DOHH2 (cell line): ENCODE data around the gene HBA2.

Experiments used
- H3F3A ChIP-seq: fragments of 200-600 bp; sonication (generic), shearing (Covaris generic); 2 replicates; pipeline ENCODE4 v1.6.0; 2016; ENCODE audit warnings: antibody characterized with exemption, mild to moderate bottlenecking; ENCODE audit not compliant: control insufficient read depth, insufficient read depth
- H3K27ac ChIP-seq: fragments of 200-600 bp; sonication (generic); 2 replicates; pipeline ENCODE4 v1.5.1; 2014; ENCODE audit warnings: low read depth, mild to moderate bottlenecking, low read length, moderate library complexity
- H3K27me3 ChIP-seq: fragments of 200-600 bp; sonication (generic); 2 replicates; pipeline ENCODE4 v1.6.1; 2014; ENCODE audit warnings: mild to moderate bottlenecking, low read length, mixed read lengths; ENCODE audit not compliant: control insufficient read depth
- H3K36me3 ChIP-seq: fragments of 200-600 bp; sonication (generic); 2 replicates; pipeline ENCODE4 v1.6.1; 2014; ENCODE audit warnings: mild to moderate bottlenecking, low read length, moderate library complexity, mixed read lengths; ENCODE audit not compliant: control insufficient read depth
- H3K4me1 ChIP-seq: fragments of 200-600 bp; sonication (generic); 2 replicates; pipeline ENCODE4 v1.6.1; 2014; ENCODE audit warnings: mild to moderate bottlenecking, low read length, mixed read lengths; ENCODE audit not compliant: control insufficient read depth
- H3K4me2 ChIP-seq: fragments of 200-600 bp; sonication (generic); 2 replicates; pipeline ENCODE4 v1.6.0; 2014; ENCODE audit warnings: mild to moderate bottlenecking, low read length, moderate library complexity
- H3K4me3 ChIP-seq: fragments of 200-600 bp; sonication (generic); 2 replicates; pipeline ENCODE4 v1.5.1; 2014; ENCODE audit warnings: mild to moderate bottlenecking, low read length, mixed read lengths
- H3K79me2 ChIP-seq: fragments of 200-600 bp; sonication (generic); 2 replicates; pipeline ENCODE4 v1.6.1; 2014; ENCODE audit warnings: mild to moderate bottlenecking, low read length, mixed read lengths; ENCODE audit not compliant: control insufficient read depth
- H3K9me2 ChIP-seq: fragments of 200-600 bp; sonication (generic); replicated peaks from 2 replicates; pipeline ENCODE4 v1.6.1; 2014; ENCODE audit warnings: mild to moderate bottlenecking, low read length, mixed read lengths; ENCODE audit not compliant: control insufficient read depth
- H3K9me3 ChIP-seq: fragments of 200-600 bp; sonication (generic); 2 replicates; pipeline ENCODE4 v1.6.1; 2014; ENCODE audit warnings: antibody characterized with exemption, low read length, mixed read lengths; ENCODE audit not compliant: control insufficient read depth, insufficient read depth
- H4K20me1 ChIP-seq: fragments of 200-600 bp; sonication (generic); 2 replicates; pipeline ENCODE4 v1.6.0; 2014; ENCODE audit warnings: low read depth, mild to moderate bottlenecking, antibody characterized with exemption, low read length, moderate library complexity; ENCODE audit not compliant: control insufficient read depth, insufficient read depth
- CTCF ChIP-seq: fragments of 200-600 bp; sonication (generic); IDR thresholded peaks from one replicate; pipeline ENCODE4 v1.5.1; 2014; ENCODE audit warnings: antibody characterized with exemption, mild to moderate bottlenecking, low read depth, low read length; ENCODE audit not compliant: poor library complexity, severe bottlenecking
- EZH2phosphoT487 ChIP-seq: fragments of 200-600 bp; sonication (generic); IDR thresholded peaks from 2 replicates; pipeline ENCODE4 v1.6.1; 2017; ENCODE audit warnings: borderline replicate concordance, mild to moderate bottlenecking, antibody characterized with exemption, low read length, moderate library complexity, mixed read lengths

HBA2 gene

DNA sequence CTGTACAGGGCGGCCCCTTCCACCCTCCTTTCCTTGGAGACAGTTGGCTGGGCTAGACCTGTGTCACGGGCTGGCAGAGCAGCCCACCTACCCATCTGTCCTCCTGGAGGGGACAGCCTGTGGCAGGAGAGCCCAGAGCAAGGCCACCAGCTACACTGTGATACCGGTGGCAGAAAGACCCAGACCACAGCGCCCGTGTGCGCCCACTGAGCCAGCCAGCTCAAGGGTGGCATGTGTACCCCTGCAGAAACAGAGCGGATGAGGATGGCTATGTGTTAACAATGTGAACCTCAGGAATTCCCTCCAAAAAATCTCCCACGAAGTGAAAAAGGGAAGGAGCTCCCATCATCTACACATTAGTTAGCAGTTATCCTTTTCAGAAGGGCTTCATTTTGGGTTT lies 14.7 kb downstream of the HBA2 start:
- H3K9me2 ChIP-seq, result no peaks in the 10 kb centered on the region
- no peaks in the 10 kb centered on the region for H3K79me2 ChIP-seq
- peaks cover 45% of the 10 kb centered on the region for H3K36me3 ChIP-seq
- H3K4me1 ChIP-seq, result no peaks in the 10 kb centered on the region
- no peak overlapping the region for H3K4me3 ChIP-seq
- no peaks in the 10 kb centered on the region for H3K9me3 ChIP-seq
- no peak overlapping the region for H3K4me2 ChIP-seq
- peaks cover 11% of the 10 kb centered on the region for H3F3A ChIP-seq
- no peak for TF ChIP-seq CTCF
- no peak for TF ChIP-seq EZH2phosphoT487
- no peaks in the 10 kb centered on the region for H4K20me1 ChIP-seq
- no peak overlapping the region for H3K27ac ChIP-seq
- H3K27me3 ChIP-seq, result no peaks in the 10 kb centered on the region

DNA sequence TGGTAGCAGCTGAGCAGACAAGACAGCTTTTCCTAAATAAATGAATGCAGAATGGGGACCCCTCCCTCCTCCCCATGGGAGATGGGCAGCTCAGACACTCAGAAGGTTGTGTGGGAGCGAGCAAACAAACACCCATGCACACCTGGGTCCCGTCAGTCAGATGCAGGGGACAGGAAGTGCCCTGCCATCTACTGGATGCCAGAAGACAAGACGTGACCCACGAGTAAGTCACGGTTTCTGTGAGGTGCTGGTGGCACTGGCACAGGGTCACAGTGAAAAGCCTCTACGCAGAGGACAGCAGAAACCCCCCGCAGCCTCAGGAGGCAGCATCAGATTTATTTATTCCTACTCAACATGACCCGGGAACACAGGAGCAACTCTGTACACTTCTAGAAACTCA lies 16.0 kb downstream of the HBA2 start:
- no peak overlapping the region for H3K4me3 ChIP-seq
- TF ChIP-seq CTCF (peak; percentile 57), EZH2phosphoT487 (no peak)
- H3K36me3 ChIP-seq, result peaks cover 57% of the 10 kb centered on the region
- H3F3A ChIP-seq, result peaks cover 4% of the 10 kb centered on the region
- H3K79me2 ChIP-seq, result no peaks in the 10 kb centered on the region
- no peaks in the 10 kb centered on the region for H3K27me3 ChIP-seq
- H4K20me1 ChIP-seq, result no peaks in the 10 kb centered on the region
- H3K9me2 ChIP-seq, result no peaks in the 10 kb centered on the region
- H3K27ac ChIP-seq, result no peak overlapping the region
- no peak overlapping the region for H3K4me2 ChIP-seq
- no peaks in the 10 kb centered on the region for H3K9me3 ChIP-seq
- H3K4me1 ChIP-seq, result no peaks in the 10 kb centered on the region

- no peak overlapping the region for H3K27ac ChIP-seq
- H3K4me1 ChIP-seq, result no peaks in the 10 kb centered on the region
- no peak for TF ChIP-seq CTCF
- TF ChIP-seq EZH2phosphoT487, result no peak
- peaks cover 66% of the 10 kb centered on the region for H3K36me3 ChIP-seq
- H3K27me3 ChIP-seq, result no peaks in the 10 kb centered on the region
- no peaks in the 10 kb centered on the region for H3K79me2 ChIP-seq
- H3K4me3 ChIP-seq, result no peak overlapping the region
- H3F3A ChIP-seq, result peaks cover 4% of the 10 kb centered on the region
- H3K4me2 ChIP-seq, result no peak overlapping the region
- no peaks in the 10 kb centered on the region for H4K20me1 ChIP-seq
- no peaks in the 10 kb centered on the region for H3K9me3 ChIP-seq
- no peaks in the 10 kb centered on the region for H3K9me2 ChIP-seq
Observed at GRCh38 chr16:189604-190186, 17.0 kb downstream of the HBA2 start.
